Adipocyte (in vitro differentiated cells): ENCODE data around the gene CSNK1A1.
A peak's percentile ranks its signal among the peaks of the same experiment; 100 is the strongest.
"Not testable (repeated sequence)": the region's sequence is repeated elsewhere in the genome, so short reads cannot be mapped to it uniquely, and the experiment has no call there.

ENCODE experiments used
- DNase-seq: peaks from one replicate; pipeline ENCODE4 v3.0.0-alpha.2; 2015; ENCODE audit warnings: low read depth
- H3K27me3 ChIP-seq: replicated peaks from 2 replicates; pipeline ENCODE4 v1.7.0; 2013; ENCODE audit warnings: mild to moderate bottlenecking, low read length, moderate library complexity; ENCODE audit not compliant: control insufficient read depth, insufficient read depth
- H3K36me3 ChIP-seq: 2 replicates; pipeline ENCODE4 v1.7.0; 2013; ENCODE audit warnings: low read length, mild to moderate bottlenecking, moderate library complexity; ENCODE audit not compliant: control insufficient read depth, insufficient read depth, severe bottlenecking
- H3K4me1 ChIP-seq: 2 replicates; pipeline ENCODE4 v1.7.0; 2013; ENCODE audit warnings: mild to moderate bottlenecking, low read length, moderate library complexity; ENCODE audit not compliant: control insufficient read depth, insufficient read depth
- H3K4me3 ChIP-seq: 2 replicates; pipeline ENCODE4 v1.7.0; 2013; ENCODE audit warnings: mild to moderate bottlenecking, low read length, moderate library complexity
- H3K9ac ChIP-seq: 2 replicates; pipeline ENCODE4 v1.7.0; 2013; ENCODE audit warnings: mild to moderate bottlenecking, low read length, moderate library complexity
- H3K9me3 ChIP-seq: 2 replicates; pipeline ENCODE4 v1.7.0; 2013; ENCODE audit warnings: mild to moderate bottlenecking, low read length, moderate library complexity; ENCODE audit not compliant: control insufficient read depth

The CSNK1A1 gene

DNA sequence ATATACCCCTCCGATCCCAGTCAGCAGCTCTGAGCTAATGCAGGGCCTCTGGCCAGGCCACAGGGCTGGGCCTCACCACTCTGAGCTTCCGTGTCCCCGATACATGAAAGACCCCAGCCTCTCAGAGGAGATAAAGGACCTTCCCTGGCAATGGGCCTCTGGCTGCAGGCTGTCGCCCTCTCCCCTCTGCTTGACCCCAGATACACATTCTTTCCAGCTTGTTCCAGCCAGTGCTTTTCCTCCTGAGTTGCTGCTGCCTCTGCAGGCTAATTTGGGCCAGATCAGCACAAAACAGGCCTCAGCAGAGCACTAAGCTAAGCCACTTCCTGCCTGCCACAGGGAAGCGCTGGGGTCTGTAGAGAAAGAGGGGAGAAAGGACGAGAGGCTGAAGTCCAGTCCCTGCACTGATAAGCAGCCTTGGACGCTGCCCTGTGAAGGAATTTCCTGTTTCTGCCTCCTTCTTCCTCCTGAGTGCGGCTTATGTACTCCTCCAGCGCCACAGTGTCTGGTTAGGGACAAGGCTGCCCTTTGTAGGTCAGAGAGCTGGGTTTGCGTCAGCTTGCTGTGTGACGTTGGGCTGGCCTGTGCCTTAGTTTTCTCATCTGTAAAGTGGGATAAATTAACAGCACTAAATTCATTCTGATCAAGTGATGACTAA is 99.1 kb downstream of the CSNK1A1 start:
- Histone ChIP-seq H3K27me3 (no peaks in the 10 kb centered on the region), H3K9me3 (no peaks in the 10 kb centered on the region), H3K36me3 (no peaks in the 10 kb centered on the region), H3K4me1 (peaks cover 65% of the 10 kb centered on the region), H3K9ac (peak overlapping the region; percentile 82), H3K4me3 (no peak overlapping the region)
- DNase-seq = peak; percentile 61

DNA sequence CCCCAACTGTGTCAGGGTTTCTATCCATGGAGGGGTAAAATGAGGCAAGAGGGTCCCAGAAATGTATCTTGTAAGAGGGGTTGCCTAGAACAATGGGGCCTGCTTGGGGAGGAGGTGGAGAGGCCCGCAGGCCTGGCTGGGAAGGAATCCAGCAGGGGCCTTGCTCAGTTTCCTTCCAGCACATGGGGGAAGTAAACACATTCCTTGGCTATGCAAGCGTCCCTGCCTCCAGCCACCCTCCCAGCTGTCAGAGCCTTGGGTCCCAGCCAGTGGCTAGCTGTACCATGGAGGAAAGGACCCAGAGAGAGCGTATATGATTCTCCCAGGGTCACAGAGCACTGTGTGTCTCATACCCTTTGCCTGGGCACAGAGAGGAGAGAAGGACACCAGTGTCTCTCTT is 101.0 kb downstream of the CSNK1A1 start:
- Histone ChIP-seq H3K27me3 (no peaks in the 10 kb centered on the region), H3K4me1 (peaks cover 65% of the 10 kb centered on the region), H3K9me3 (no peaks in the 10 kb centered on the region), H3K4me3 (no peak overlapping the region), H3K36me3 (no peaks in the 10 kb centered on the region), H3K9ac (peak overlapping the region; percentile 75)
- DNase-seq = peak; percentile 79

DNA sequence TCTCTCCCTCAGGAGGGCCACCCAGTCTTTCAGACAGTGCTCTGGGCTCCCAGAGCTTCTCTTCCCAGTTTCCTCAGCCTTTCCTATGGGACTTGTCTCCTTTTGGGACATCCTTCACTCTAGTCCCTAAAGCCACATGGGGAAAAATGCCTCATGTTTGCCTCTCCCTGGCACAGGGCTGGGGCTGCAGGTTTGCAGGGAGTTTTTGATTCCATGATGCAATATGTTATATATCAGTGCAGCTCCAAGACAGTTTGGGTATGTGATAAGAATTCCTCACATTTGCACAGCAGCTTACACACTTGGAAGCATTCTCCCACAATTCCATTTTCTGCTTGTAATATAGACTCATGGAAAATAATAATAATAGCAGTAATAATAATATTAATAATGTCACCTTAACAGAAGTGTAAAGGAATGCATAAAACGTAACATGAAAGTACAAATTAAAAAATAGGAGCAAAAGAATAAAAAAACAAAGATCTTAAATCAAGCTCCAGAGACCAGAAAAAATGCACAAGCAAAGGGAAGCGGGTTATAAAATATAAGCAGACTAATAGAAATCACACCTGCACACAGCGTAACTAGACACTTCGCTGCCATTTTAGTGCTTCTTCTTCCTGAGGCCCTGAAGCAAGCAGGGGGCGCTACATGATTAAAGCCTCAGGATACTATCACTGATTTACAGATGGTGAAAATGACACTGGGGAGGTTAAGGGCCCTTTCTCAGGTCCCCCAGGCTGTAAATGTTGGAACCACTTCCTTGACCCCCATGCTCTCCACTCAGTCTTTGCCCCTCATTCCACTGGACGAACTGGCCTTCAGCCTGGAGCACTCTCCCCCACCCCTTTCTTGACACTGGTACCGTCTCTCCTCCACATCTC is 102.2 kb downstream of the CSNK1A1 start:
- no peaks in the 10 kb centered on the region for H3K9me3 ChIP-seq
- DNase-seq = peak; percentile 54
- H3K4me1 ChIP-seq = peaks cover 66% of the 10 kb centered on the region
- H3K27me3 ChIP-seq = no peaks in the 10 kb centered on the region
- peak overlapping the region; percentile 75 for H3K9ac ChIP-seq
- H3K4me3 ChIP-seq = no peak overlapping the region
- H3K36me3 ChIP-seq = no peaks in the 10 kb centered on the region

DNA sequence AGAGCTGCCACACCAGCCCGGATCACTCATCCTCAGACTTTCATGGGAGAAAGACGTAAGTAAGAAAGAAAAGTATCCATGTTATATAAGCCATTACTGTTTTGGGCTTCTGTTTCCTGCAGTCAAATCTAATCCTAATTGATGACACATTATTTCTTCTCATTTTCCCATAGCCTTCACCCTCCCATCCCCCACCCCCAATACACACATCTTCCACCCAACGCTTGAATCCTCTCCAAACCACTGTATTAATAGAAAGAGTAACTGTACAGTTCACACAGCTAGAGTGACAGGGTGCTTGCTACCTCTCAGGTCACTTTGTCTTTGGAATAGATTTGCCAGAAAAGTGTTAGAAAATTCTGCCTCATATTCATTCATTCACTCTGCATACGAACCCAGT is 102.8 kb downstream of the CSNK1A1 start:
- no peaks in the 10 kb centered on the region for H3K36me3 ChIP-seq
- no peaks in the 10 kb centered on the region for H3K9me3 ChIP-seq
- DNase-seq = no peak
- H3K4me3 ChIP-seq = no peak overlapping the region
- H3K9ac ChIP-seq = peak overlapping the region; percentile 6
- peaks cover 60% of the 10 kb centered on the region for H3K4me1 ChIP-seq
- no peaks in the 10 kb centered on the region for H3K27me3 ChIP-seq

DNA sequence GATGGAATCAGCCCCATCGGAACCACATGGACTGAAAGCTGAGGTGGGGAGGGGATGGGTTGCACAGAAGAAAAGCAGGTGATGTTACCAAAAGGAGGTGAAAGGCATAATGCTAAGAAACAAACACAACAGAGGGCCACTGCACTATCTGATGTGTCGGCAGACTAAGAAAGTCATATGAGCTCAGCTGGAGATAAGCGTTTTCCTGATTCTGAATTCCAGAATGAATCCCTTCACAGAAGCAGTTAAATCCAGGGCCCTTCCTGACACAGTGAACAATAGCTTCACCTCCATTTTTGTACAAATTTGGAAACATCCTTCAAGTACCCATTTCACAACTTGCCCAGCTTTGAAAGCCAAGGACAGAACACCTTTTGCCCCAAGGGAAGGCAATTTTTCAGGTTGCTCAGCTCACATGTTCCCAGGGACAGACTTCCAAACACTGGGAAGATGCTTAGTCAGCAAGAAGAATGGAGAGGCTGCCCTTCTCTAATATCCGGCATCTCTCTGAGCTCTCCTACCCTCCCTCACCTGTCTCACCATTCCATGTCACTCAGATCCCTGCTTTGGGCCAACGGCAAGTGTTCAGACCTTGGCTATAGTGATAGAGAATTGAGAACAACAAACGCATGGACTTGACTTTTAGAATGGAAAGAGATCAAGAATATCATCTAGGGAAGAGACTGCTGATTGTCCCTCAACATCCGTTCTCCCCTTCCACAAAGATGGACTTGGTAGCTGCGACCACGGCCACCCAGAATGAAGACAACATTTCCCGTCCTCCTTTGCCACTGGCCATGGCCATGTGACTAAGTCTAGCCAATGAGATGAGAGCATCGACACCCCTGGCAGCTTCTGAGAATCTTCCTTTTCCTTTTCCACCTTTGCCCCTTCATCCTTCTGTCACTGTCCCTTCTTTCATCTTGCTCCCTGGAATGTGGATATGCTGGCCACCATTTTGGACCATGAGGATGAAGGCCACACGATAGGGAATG is 103.6 kb downstream of the CSNK1A1 start:
- H3K27me3 ChIP-seq = no peaks in the 10 kb centered on the region
- no peak overlapping the region for H3K4me3 ChIP-seq
- no peak overlapping the region for H3K9ac ChIP-seq
- DNase-seq = no peak
- peaks cover 53% of the 10 kb centered on the region for H3K4me1 ChIP-seq
- no peaks in the 10 kb centered on the region for H3K9me3 ChIP-seq
- no peaks in the 10 kb centered on the region for H3K36me3 ChIP-seq

DNA sequence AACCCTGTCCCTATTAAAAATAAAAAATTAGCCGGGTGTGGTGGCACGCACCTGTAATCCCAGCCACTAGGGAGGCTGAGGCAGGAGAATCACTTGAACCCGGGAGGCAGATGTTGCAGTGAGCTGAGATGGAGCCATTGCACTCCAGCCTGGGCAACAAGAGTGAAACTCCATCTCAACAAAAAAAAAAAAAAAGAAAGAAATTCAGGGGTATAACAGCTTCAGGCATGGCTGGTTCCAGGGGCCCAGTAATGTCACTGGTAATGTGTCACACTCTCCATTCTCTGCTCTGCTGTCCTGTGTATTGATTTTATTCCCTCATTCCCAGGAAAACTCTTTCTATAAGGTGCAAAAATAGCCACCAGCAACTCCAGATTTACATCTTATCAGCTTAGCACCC is 104.4 kb downstream of the CSNK1A1 start:
- H3K4me1 ChIP-seq = peaks cover 48% of the 10 kb centered on the region
- not testable (repeated sequence) for H3K9ac ChIP-seq, DNase-seq, H3K9me3 ChIP-seq, H3K4me3 ChIP-seq, H3K36me3 ChIP-seq, H3K27me3 ChIP-seq

DNA sequence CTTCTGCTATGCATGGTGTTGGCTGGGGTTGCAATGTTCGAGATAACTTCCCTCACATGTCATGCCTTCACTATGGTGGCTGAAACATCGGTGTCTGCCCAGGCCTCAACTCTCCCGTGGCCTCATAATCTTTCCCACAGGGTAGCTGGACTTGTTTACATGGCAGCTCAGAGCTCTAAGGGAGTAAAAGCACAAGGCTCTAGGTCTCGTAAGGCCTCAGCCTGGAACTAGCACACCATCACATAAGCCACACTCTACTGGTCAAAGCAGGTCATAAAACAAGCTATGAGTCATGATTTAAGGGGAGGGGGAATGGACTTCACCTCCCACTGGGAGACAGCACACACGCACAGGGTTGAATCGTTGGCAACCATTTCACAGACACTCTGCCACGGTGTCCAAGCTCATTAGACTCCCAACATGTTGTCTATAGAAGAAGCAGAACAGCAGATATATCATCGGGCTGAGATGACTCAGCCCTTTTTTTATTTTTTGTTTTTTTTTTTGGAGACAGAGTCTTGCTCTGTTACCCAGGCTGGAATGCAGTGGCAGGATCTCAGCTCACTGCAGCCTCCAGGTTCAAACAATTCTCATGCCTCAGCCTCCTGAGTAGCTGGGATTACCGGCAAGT is 105.4 kb downstream of the CSNK1A1 start:
- peak; percentile 91 for DNase-seq
- Histone ChIP-seq H3K4me3 (no peak overlapping the region), H3K9me3 (no peaks in the 10 kb centered on the region), H3K36me3 (no peaks in the 10 kb centered on the region), H3K27me3 (no peaks in the 10 kb centered on the region), H3K4me1 (peaks cover 40% of the 10 kb centered on the region), H3K9ac (peak overlapping the region; percentile 39)

DNA sequence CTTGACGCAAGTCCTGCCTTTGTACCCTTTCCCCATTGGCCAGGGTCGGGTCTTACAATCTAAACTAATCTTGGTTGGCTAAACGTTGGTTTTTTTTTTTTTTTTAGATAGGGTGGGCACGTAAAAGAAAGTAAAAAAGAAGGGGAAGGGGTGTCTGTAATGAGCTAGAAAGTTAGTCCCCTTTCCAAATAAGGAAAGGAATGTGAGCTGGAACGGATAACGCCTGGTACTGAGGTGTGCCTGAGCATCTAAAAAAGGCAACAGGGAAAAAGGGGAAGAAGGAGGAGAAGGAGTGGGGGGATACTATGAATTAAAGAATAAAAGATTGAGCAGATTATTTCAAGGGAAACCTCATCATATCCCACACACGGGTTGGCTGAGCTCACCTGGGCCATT is 105.9 kb downstream of the CSNK1A1 start:
- Histone ChIP-seq H3K9ac (peak overlapping the region; percentile 39), H3K27me3 (no peaks in the 10 kb centered on the region), H3K4me1 (peaks cover 35% of the 10 kb centered on the region), H3K9me3 (no peaks in the 10 kb centered on the region), H3K4me3 (no peak overlapping the region), H3K36me3 (no peaks in the 10 kb centered on the region)
- no peak for DNase-seq

DNA sequence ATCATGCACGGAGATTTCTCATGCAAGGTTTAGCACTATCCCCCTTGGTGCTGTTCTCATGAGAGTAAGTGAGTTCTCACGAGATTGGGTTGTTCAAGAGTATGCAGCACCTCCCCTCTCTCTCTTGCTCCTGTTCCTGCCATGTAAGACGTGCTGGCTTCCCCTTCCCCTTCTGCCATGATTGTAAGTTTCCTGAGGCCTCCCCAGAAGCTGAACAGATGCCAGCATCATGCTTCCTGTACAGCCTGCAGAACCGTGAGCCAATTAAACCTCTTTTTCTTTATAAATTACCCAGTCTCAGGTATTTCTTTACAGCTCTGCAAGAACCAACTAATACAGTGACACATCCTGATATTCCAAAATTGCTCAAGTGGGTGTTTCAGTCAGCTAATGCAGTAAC is 106.8 kb downstream of the CSNK1A1 start:
- not testable (repeated sequence) for DNase-seq

DNA sequence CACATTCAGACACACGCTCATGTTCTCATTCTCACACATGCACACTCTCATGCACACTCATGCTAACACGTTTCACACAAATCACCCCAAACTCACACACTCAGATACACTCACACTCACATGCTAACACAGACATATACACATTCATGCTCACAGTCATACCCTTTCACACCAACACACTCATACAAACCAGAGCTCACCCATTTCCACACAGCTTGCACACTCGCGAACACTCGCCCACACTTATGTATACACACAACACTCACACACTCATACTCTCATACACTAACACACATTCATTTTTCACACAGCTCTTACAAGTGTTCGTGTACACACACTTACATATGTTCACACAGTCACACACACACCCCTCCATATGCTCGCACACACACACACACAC is 108.0 kb downstream of the CSNK1A1 start:
- H3K9ac ChIP-seq = peak overlapping the region; percentile 73
- no peaks in the 10 kb centered on the region for H3K9me3 ChIP-seq
- no peak overlapping the region for H3K4me3 ChIP-seq
- peaks cover 16% of the 10 kb centered on the region for H3K4me1 ChIP-seq
- H3K36me3 ChIP-seq = no peaks in the 10 kb centered on the region
- no peak for DNase-seq
- no peaks in the 10 kb centered on the region for H3K27me3 ChIP-seq

More for the DNA sequence above, 106.8 kb downstream of the CSNK1A1 start:
- H3K36me3 ChIP-seq, H3K4me3 ChIP-seq, H3K9me3 ChIP-seq, H3K27me3 ChIP-seq, H3K9ac ChIP-seq: not testable (repeated sequence)
- peaks cover 26% of the 10 kb centered on the region for H3K4me1 ChIP-seq
